WTC11 (cell line): Measurements from ENCODE around the gene PPP1R14B. TPM values are rescaled to one million over a fixed set of nuclear protein-coding genes. Genes with fewer than 3 reads are reported as not detected.

Source experiments
- ATAC-seq: fragments of 200-7000 bp; cut with Tn5 transposase; 2 replicates; pipeline ENCODE4 v1.10.0; 2021; ENCODE audit warnings: mild to moderate bottlenecking, moderate library complexity
- Bru-seq: library from RNA; stranded (reverse); fragments of 400-500 nt; gene quantifications from one replicate; lab custom pipeline; 2021; lab: Mats Ljungman, UMichigan
- CTCF ChIA-PET: fragments of 300-600 bp; sonication (Branson Sonifier 250); formaldehyde crosslinking; loops from one replicate; lab custom pipeline; 2021; ENCODE audit warnings: antibody characterized with exemption; lab: Charles Lee
- POLR2A ChIA-PET: fragments of 350-600 bp; sonication (Branson Sonifier 250); formaldehyde crosslinking; loops from one replicate; lab custom pipeline; 2021; ENCODE audit warnings: antibody characterized with exemption; lab: Charles Lee
- DNase-seq: peaks from one replicate; pipeline ENCODE4 v3.0.0; 2021; ENCODE audit warnings: low spot score
- H3K27ac Mint-ChIP-seq: 2 replicates; pipeline ENCODE4 v1.8.0; 2021; ENCODE audit warnings: mixed read lengths
- H3K27me3 Mint-ChIP-seq: 2 replicates; pipeline ENCODE4 v1.8.0; 2021; ENCODE audit warnings: low read depth, mild to moderate bottlenecking, moderate library complexity, mixed read lengths
- H3K36me3 Mint-ChIP-seq: 2 replicates; pipeline ENCODE4 v1.8.0; 2021; ENCODE audit warnings: mixed read lengths
- H3K4me1 Mint-ChIP-seq: 2 replicates; pipeline ENCODE4 v1.8.0; 2022; ENCODE audit warnings: mixed read lengths
- H3K4me3 Mint-ChIP-seq: 2 replicates; pipeline ENCODE4 v1.8.0; 2021; ENCODE audit warnings: mild to moderate bottlenecking, moderate library complexity, mixed read lengths
- H3K9me3 Mint-ChIP-seq: 2 replicates; pipeline ENCODE4 v1.8.0; 2021; ENCODE audit warnings: mixed read lengths
- AR ChIP-seq: fragments of 250-450 bp; sonication (Bioruptor Pico); IDR thresholded peaks from 2 replicates; pipeline ENCODE4 v1.9.0; 2021; ENCODE audit warnings: mild to moderate bottlenecking
- CREM ChIP-seq: sonication (generic); formaldehyde crosslinking; IDR thresholded peaks from 2 replicates; pipeline ENCODE4 v1.8.1; 2022; ENCODE audit warnings: mild to moderate bottlenecking, missing genetic modification reagents, moderate library complexity
- GTF2I ChIP-seq: fragments of 250-450 bp; sonication (Bioruptor Pico); conservative IDR thresholded peaks from 2 replicates; pipeline ENCODE4 v1.4.0; 2021; ENCODE audit warnings: mild to moderate bottlenecking
- MYBL2 ChIP-seq: sonication (generic); formaldehyde crosslinking; IDR thresholded peaks from 2 replicates; pipeline ENCODE4 v1.8.1; 2023; ENCODE audit warnings: mild to moderate bottlenecking, moderate library complexity, missing genetic modification reagents
- NFATC4 ChIP-seq: fragments of 250-450 bp; sonication (Bioruptor Pico); IDR thresholded peaks from 2 replicates; pipeline ENCODE4 v1.9.0; 2021; ENCODE audit warnings: mild to moderate bottlenecking
- NR1H2 ChIP-seq: sonication (generic); formaldehyde crosslinking; IDR thresholded peaks from 2 replicates; pipeline ENCODE4 v1.9.0; 2021; ENCODE audit warnings: mild to moderate bottlenecking, moderate library complexity, missing genetic modification reagents
- SP1 ChIP-seq: sonication (generic); formaldehyde crosslinking; conservative IDR thresholded peaks from 2 replicates; pipeline ENCODE4 v1.8.1; 2022; ENCODE audit warnings: missing genetic modification reagents
- TCF7 ChIP-seq: sonication (generic); formaldehyde crosslinking; IDR thresholded peaks from 2 replicates; pipeline ENCODE4 v1.8.0; 2022; ENCODE audit warnings: mild to moderate bottlenecking, low read depth, missing genetic modification reagents, moderate library complexity
- TEAD1 ChIP-seq: sonication (generic); formaldehyde crosslinking; IDR thresholded peaks from 2 replicates; pipeline ENCODE4 v1.8.0; 2022; ENCODE audit warnings: mild to moderate bottlenecking, missing genetic modification reagents
- ZNF281 ChIP-seq: sonication (generic); formaldehyde crosslinking; IDR thresholded peaks from 2 replicates; pipeline ENCODE4 v1.8.0; 2023; ENCODE audit warnings: mild to moderate bottlenecking, missing genetic modification reagents
- ZNF317 ChIP-seq: sonication (generic); formaldehyde crosslinking; IDR thresholded peaks from 2 replicates; pipeline ENCODE4 v1.8.1; 2023; ENCODE audit warnings: low read depth, mild to moderate bottlenecking, moderate library complexity, missing genetic modification reagents, borderline replicate concordance
- ZNF532 ChIP-seq: fragments of 250-450 bp; sonication (Bioruptor Pico); IDR thresholded peaks from 2 replicates; pipeline ENCODE4 v1.9.0; 2021; ENCODE audit warnings: mild to moderate bottlenecking, borderline replicate concordance
- long read RNA-seq, 3 experiments: library from RNA in 1 of 3; library from capped mRNA in 1 of 3; library from polyadenylated mRNA in 1 of 3; unstranded in 2 of 3; stranded (forward) in 1 of 3; transcript quantifications; one replicate each; pipeline ENCODE4 v2.0.0, GENCODE V29; 2021
- total RNA-seq: library from RNA; stranded (reverse); gene quantifications from 3 replicates; pipeline ENCODE4 v1.2.3, GENCODE V29; 2021
- TF ChIP-seq, protein P1 (sequence below): sonication (generic); formaldehyde crosslinking; IDR thresholded peaks from 2 replicates; pipeline ENCODE4 v1.8.1; 2023; ENCODE audit warnings: mild to moderate bottlenecking, moderate library complexity, missing genetic modification reagents
- TF ChIP-seq, protein P2 (sequence below): fragments of 250-450 bp; sonication (Bioruptor Pico); IDR thresholded peaks from 2 replicates; pipeline ENCODE4 v2.1.2; 2022; ENCODE audit warnings: mild to moderate bottlenecking, moderate library complexity
- TF ChIP-seq, protein P3 (sequence below): sonication (generic); formaldehyde crosslinking; IDR thresholded peaks from 2 replicates; pipeline ENCODE4 v1.8.0; 2022; ENCODE audit warnings: mild to moderate bottlenecking, missing genetic modification reagents
- TF ChIP-seq, protein P4 (sequence below): sonication (generic); formaldehyde crosslinking; conservative IDR thresholded peaks from 2 replicates; pipeline ENCODE4 v1.8.1; 2022; ENCODE audit warnings: mild to moderate bottlenecking, missing genetic modification reagents

The PPP1R14B gene
- 435 to 471 TPM (median 458 TPM) in 3 replicates for total RNA-seq
- Bru-seq, nascent RNA = percentile 86 among the genes with signal in this experiment
- long read RNA-seq, experiment 1, transcript PPP1R14B-201 (4 exons, 982 nt) = major isoform, 733 of 809 reads
- long read RNA-seq, experiment 1, partial matches to known transcripts = 19 of 809 reads
- long read RNA-seq, experiment 1, other reads (novel, unspliced or antisense) = 57 of 809 reads
- long read RNA-seq, experiment 2, transcript PPP1R14B-201 (4 exons, 982 nt) = major isoform, 584 of 669 reads
- long read RNA-seq, experiment 2, transcript PPP1R14B-203 (3 exons, 920 nt) = minor isoform, 8 of 669 reads
- long read RNA-seq, experiment 2, partial matches to known transcripts = 7 of 669 reads
- long read RNA-seq, experiment 2, other reads (novel, unspliced or antisense) = 70 of 669 reads
- long read RNA-seq, experiment 3, partial matches to known transcripts = 0 of 5 reads
- long read RNA-seq, experiment 3, other reads (novel, unspliced or antisense) = 3 of 5 reads

GRCh38 chr11:64246871-64247728 is at the start of gene PPP1R14B:
Gene PPP1R14B (minus strand): TSS chr11:64246943. CDS start chr11:64246673, 270 bp downstream.
- ChIA-PET CTCF (interaction anchor here (0.8 to 2.1 kb wide), 10 partner anchors 16 to 108 kb away, joined by 3 to 11 read pairs (median 5); partner anchors contain the start of genes CATSPERZ, ESRRA, NUDT22 and TRPT1), POLR2A (interaction anchor here (0.8 to 1.7 kb wide), 5 partner anchors 21 to 328 kb away, joined by 3 to 7 read pairs (median 3); partner anchors contain the start of genes NUDT22 and TRPT1)
- no peaks in the 10 kb centered on the region for H3K9me3 Mint-ChIP-seq
- peaks cover 8% of the 10 kb centered on the region for H3K36me3 Mint-ChIP-seq
- H3K4me1 Mint-ChIP-seq = peaks cover 50% of the 10 kb centered on the region
- DNase-seq = peak; percentile 95
- ATAC-seq = peak; percentile 55
- no peaks in the 10 kb centered on the region for H3K27me3 Mint-ChIP-seq
- peak within 1 kb of the TSS; percentile 88 for H3K4me3 Mint-ChIP-seq
- H3K27ac Mint-ChIP-seq = peak within 1 kb of the TSS; percentile 97
- TF ChIP-seq, protein P1, sequence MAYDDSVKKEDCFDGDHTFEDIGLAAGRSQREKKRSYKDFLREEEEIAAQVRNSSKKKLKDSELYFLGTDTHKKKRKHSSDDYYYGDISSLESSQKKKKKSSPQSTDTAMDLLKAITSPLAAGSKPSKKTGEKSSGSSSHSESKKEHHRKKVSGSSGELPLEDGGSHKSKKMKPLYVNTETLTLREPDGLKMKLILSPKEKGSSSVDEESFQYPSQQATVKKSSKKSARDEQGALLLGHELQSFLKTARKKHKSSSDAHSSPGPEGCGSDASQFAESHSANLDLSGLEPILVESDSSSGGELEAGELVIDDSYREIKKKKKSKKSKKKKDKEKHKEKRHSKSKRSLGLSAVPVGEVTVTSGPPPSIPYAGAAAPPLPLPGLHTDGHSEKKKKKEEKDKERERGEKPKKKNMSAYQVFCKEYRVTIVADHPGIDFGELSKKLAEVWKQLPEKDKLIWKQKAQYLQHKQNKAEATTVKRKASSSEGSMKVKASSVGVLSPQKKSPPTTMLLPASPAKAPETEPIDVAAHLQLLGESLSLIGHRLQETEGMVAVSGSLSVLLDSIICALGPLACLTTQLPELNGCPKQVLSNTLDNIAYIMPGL (CRISPR knock-in tag) = peak; percentile 84; the same call in 1 of the 2 replicates
- TF ChIP-seq AR (CRISPR knock-in tag) (0 out of 2 replicates have a peak, but pooled peaks have one; percentile 63), ZNF532 (CRISPR knock-in tag) (no peak), TCF7 (no peak), ZNF317 (CRISPR knock-in tag) (no peak), GTF2I (CRISPR knock-in tag) (no peak), SP1 (CRISPR knock-in tag) (peak; percentile 75), TEAD1 (CRISPR knock-in tag) (no peak), NFATC4 (no peak), CREM (CRISPR knock-in tag) (0 out of 2 replicates have a peak, but pooled peaks have one; percentile 20), NR1H2 (CRISPR knock-in tag) (no peak), ZNF281 (CRISPR knock-in tag) (peak; percentile 69; the same call in 1 of the 2 replicates), MYBL2 (CRISPR knock-in tag) (no peak)
- TF ChIP-seq, protein P2, sequence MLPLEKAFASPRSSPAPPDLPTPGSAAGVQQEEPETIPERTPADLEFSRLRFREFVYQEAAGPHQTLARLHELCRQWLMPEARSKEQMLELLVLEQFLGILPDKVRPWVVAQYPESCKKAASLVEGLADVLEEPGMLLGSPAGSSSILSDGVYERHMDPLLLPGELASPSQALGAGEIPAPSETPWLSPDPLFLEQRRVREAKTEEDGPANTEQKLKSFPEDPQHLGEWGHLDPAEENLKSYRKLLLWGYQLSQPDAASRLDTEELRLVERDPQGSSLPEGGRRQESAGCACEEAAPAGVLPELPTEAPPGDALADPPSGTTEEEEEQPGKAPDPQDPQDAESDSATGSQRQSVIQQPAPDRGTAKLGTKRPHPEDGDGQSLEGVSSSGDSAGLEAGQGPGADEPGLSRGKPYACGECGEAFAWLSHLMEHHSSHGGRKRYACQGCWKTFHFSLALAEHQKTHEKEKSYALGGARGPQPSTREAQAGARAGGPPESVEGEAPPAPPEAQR (CRISPR knock-in tag) = no peak
- TF ChIP-seq, protein P3, sequence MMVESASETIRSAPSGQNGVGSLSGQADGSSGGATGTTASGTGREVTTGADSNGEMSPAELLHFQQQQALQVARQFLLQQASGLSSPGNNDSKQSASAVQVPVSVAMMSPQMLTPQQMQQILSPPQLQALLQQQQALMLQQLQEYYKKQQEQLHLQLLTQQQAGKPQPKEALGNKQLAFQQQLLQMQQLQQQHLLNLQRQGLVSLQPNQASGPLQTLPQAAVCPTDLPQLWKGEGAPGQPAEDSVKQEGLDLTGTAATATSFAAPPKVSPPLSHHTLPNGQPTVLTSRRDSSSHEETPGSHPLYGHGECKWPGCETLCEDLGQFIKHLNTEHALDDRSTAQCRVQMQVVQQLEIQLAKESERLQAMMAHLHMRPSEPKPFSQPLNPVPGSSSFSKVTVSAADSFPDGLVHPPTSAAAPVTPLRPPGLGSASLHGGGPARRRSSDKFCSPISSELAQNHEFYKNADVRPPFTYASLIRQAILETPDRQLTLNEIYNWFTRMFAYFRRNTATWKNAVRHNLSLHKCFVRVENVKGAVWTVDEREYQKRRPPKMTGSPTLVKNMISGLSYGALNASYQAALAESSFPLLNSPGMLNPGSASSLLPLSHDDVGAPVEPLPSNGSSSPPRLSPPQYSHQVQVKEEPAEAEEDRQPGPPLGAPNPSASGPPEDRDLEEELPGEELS (CRISPR knock-in tag) = peak; percentile 55; the same call in 1 of the 2 replicates
- TF ChIP-seq, protein P4, sequence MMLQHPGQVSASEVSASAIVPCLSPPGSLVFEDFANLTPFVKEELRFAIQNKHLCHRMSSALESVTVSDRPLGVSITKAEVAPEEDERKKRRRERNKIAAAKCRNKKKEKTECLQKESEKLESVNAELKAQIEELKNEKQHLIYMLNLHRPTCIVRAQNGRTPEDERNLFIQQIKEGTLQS (CRISPR knock-in tag) = no peak
